Femur (tissue), 1 donor: ENCODE results near the gene DARS1.
"Not testable (repeated sequence)": the region's sequence is repeated elsewhere in the genome, so short reads cannot be mapped to it uniquely, and the experiment has no call there.

ENCODE experiments used
- DNase-seq: peaks from one replicate; pipeline ENCODE4 v3.0.0-alpha.2; 2017

Gene DARS1

DNA sequence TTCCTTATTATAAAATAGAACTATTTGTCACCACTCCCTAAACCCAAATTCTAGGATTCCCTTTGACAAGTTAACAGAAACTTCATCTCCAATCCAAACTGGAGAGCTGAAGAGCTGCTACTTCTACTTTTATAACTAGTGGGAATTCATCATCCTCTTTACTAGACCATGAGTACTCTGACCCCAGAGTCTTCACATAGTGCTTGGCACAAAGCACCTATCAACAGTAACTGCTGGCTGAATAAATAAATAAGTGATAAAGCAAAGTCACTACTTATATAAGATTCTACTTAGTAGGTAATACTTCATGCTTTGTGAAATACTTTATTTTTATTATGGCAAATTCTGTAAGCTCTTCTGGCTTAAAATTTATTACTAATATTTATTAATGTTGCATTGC, 49.5 kb downstream of the DARS1 start:
- no peak for DNase-seq

DNA sequence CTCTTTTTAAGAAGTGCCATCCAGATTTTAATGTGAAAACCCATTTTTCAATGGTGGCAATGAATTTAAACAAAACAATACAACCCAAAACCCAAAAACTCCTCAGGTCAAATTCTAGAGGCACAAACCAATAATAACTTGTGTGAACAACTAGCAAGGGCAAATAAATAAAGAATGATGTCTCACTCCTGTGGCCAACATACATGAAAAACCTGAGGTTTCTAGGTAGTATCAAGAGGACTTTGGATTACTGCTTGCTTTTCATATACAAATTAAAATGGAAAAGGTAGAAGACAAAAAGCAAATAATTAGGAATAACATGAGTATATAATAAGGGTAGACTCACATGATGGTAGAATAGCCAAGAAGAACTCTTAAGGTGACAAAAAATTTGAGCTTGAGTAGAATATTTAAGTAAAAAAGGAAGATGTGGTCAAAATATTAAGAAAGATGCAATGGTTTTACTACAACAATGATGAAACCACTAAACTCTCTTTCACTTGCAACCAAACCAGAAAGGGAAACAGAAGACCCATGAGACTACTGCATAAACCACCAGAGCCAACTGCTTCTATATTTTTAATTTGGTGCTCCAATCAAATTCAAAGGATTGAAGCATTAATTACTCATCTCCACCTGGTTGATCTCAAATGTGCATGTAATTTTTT, 53.5 kb downstream of the DARS1 start:
- DNase-seq = no peak

DNA sequence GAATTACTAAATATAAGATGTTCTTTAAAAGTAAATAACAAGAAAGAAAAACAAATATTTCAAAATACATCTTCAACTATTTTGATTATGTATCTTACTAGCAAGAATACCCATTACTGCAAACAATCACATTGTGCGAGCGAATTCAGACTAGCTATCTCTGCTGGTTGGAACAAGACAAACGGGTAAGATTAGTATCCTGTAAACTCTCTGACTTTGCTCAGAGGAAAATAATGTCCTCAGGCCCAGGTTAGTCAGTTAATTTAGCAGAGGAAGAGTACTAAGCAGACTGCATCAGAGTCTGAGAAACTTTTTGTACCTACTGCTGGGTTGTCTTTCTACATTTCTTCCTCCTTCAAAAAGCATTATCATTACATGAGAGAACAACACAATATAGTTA, 58.8 kb downstream of the DARS1 start:
- DNase-seq = no peak

DNA sequence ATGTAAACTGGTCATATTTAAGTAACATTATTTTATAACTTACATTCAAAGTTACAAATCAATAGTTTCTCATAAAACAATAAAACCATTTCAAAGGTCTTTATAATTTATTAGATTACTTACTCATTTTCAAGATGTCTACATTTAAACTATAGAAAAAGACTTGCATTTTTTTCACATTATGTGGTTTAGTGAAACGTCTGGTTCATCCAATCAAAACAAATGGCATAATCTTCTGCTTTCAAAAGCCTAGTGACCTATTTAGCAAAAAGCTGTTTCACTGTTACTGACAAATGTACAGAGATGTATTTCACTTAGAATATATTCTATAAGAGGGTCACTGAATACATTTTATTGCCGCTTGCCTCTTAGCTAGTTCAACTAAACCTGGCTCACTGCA, 59.9 kb downstream of the DARS1 start:
- no peak for DNase-seq

DNA sequence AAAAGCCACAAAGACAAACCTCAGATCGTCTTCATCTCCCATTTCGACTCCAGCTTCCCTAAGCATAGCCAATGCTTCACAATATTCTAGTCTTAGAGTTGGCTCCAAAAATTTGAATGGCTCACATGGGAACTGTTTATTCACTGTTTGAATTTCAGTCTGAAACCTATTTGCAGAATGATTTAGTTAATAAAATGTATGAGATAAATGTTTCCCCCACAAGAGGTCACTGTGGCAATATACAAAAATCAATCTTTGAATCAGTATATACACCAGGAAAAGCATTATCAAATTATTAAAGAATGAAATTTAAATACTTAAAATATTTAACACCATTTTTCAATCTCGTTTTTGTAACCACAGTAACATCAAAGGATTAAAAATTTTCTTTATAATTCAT, 69.2 kb downstream of the DARS1 start:
- no peak for DNase-seq

DNA sequence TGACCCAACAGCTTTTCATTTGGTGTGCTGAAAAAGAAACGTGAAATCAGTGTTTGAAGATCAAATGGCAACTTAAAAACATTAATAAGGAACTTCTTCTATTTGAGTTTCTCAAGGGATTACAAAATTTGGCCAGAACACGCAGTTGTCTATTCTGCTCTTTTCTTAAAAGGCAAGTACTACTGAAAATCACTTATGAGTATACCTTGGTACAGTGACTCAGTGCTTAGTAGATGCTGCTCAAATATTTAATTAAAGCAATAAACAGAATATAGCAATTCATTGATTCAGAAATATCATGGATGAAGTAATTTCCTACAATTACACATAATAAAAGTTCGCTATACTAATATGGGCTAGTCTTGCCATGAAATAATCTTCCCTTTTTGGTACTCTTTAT, 70.9 kb downstream of the DARS1 start:
- no peak for DNase-seq

DNA sequence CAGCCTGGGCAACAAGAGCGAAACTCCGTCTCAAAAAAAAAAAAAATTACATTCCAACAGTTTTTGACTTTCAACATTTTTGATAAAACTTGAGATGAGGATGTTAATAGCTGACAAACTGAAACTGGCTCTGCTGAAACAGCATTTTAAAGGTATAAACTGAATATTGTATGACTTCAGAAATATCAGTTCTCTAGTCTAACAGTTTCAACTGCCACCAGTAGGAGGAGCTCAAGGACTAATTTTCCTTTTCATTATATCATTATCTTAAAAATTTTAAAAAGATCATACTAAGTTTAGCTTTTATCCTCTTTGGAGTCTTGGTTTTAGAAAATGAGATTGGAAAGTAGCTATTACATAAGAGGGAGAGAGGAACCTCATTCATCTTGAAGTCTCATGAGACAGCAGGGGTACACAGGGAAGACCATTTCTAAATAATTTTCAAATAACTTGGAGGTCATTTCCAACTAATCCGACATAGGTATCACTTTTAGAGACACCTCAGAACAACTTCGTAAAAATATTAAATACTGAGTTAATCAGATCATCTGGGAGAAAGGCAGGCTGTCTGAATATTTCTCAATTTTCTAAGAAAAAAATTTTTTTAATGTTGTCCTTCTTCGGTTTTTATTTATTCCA, 71.6 kb downstream of the DARS1 start:
- DNase-seq = no peak

DNA sequence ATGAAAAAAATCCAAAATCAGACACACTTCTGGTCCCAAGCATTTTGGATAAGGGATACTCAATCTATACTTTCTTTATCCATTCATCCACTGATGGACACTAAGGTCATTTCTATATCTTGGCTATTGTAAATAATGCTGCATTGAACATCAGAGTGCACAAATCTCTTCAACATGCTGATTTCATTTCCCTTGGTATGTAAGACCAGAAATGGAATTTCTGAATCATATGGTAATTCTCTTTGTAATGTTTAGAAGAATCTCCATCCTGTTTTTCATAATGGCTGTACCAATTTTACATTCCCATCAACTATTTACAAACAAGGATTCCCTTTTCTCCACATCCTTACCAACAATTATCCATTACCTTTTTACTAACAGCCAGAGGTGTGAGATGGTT, 75.5 kb downstream of the DARS1 start:
- no peak for DNase-seq

DNA sequence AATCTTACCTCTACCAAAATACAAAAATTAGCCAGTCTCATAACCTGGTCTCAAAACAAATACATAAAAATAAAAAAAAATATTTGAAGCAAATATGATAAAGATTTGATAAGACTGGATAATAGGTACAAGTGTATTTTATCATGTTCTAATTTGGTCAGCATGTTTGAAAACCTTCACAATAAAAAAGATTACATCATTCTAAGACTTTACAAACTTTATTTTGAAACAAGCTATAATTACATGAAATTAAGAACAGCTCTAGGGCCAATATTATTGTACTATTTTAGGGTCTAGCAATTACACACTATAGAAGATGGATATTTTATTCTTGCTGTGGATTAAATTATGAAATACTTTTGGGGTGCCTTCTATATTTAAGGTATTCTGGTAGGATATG, 79.7 kb downstream of the DARS1 start:
- DNase-seq = no peak

DNA sequence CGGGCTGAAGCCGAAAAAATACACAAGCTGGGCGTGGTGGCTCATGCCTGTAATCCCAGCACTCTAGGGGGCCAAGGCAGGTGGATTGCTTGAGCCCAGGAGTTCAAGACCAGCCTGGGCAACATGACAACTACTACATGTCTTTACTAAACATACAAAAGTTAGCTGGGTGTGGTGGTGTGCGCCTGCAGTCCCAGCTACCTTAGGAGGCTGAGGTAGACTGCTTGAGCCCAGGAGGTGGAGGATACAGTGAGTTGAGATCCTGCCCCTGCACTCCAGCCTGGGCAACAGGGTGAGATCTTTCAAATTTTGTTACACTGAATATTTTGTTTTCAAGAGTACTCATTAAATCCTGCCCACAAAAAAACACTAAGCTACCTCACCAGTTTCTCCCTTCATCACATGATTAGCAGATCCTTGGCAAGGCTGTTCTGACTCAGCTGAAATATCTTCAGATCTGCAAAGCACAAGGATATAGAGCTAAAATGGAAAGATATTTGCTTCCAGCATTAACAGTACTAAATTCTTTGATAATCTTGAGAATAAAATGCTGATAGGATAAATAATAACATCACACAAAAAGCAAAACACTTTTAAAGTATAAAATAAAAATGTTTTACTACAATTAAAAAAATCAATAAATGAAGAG, 81.0 kb downstream of the DARS1 start:
- DNase-seq = no peak

DNA sequence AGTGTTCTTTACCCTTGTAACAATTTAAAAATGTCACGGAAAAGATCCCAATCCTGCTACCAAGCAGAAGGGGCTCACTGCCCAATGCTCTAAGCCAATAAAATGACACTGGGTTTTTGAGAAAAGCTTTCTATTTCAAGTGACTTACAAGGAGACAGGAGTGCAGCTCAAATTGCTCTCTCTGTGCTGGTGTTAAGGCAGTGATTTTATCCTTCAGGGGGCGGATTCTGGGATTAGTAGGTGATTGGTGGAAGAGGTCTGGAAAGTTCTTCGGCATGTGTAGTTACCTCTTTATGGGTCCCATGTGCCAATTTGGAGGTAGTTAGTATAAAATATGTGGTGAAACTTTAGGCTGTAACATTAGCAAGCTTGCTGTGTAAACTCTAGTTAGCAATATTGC, 81.8 kb downstream of the DARS1 start:
- no peak for DNase-seq

DNA sequence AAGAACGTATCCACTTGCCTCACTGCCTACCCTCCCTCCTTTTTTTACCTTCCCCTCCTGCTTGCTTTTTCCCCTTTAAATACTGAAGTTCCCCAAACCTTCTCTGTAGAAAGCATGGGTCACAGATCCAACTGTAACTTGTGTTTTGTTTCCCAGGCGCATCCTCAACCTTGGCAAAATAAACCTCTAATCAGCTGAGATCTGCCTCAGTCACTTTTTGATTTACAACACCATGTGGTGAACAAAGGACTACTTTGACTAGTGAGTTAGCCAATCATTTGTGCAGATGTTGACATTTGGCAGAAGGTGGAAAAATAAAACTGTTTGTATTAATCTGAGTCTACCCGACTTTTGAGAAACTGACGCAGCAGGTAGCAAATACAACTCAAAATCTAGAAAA, 85.9 kb downstream of the DARS1 start:
- DNase-seq = no peak

DNA sequence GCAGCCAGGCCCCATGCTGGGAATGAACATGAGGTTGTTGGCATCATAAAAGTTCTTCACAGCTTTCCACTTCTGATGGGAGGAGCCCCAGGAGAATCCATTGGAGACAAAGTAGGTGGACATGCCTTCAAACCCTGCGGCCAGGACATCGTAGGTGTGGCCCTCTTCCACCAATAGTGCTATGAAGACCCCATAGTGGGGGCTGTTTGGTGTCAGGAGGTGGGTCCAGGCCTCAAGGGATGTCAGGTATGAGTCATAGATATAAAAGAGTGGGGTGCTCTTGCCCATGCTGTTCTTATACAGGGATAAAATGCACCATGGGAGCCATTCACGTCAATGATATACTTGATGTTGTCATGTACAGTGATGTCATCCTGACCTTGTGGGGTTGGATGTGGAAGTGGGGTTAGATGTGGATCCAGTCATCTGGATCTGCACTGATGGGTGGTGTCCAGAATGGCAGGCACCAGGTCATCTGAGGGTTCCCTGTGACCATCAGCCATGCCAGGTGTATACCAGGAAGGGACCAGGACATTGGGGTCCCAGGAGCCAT, 87.1 kb downstream of the DARS1 start:
- no peak for DNase-seq

DNA sequence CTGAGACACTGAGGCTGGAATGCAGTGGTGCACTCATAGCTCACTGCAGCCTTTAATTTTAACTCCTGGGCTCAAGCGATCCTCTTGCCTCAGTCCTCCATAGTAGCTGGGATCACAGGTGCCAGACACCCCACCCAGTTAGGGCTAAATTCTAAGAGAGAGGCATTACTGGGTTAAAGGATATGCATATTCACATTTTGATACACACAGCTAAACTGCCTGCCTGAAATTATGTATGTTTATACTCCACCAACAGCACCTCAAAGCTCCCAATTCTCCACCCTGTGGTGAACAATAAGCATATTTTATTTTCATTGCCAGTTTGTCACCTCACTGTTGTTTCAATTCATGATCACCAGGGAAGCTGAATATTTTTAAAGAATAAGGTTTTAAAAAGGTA, 90.5 kb downstream of the DARS1 start:
- no peak for DNase-seq

DNA sequence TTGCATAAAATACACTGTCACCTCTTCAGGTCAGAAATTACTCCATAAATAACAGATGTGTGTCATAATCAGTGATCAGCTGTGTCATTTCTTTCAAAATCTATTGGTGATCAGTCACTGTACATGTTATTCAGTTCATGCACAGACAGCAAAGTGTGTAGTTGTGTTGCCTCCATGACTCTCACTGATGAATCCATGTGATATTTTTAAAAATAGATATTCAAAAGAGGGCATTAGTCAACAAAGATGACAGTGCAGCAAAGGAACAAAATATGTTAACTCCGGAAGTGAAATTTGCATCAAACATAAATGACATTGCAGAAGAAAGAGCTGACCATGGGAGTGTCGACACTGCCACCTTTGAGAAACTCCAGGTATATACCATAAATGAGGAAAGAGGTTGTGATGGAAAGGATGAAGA, 92.0 kb downstream of the DARS1 start:
- DNase-seq = no peak

DNA sequence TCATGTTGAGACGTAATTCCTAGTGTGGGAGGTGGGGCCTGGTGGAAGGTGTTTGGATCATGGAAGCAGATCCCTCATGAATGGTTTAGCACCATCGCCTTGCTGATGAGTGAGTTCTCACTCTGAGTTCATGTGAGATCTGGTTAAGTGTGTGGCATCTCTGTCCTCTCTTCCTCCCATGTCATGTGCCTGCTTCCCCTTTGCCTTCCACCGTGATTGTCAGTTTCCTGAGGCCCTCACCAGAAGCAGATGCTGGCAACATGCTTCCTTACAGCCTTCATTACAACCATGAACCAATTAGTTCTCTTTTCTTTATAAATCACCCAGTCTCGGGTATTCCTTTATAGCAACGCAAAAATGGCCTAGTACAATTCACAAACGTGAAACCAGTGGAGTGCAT, 94.6 kb downstream of the DARS1 start:
- no peak for DNase-seq

DNA sequence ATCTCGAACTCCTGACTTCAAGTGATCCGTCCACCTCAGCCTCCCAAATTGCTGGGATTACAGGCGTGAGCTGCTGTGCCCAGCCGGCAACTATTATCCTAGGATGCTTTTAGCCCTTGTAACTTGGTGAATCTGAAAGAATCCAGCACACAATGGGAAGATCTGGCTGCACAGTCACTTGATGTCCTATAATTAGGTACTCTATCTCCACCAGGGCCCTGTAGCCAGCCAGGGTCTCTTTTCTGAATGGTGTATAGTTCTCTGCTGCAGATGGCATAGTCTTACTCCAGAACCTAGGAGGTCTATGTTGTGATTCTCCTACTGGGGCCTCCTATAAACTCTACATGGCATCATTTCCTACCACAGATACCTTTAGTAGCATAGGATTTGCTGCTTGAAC, 95.3 kb downstream of the DARS1 start:
- DNase-seq = no peak

DNA sequence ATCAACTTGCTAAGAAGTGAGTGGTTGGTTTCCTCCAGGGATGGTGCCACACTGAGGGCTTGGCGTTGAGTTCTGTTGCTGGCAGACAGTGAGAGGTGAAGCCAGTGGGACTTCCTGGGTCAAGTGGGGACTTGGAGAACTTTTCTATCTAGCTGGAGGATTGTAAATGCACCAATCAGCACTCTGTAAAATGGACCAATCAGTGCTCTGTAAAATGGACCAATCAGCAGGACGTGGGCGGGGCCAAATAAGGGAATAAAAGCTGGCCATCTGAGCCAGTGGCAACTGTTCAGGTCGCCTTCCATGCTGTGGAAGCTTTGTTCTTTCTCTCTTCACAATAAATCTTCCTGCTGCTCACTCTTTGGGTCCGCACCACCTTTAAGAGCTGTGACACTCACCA, 96.8 kb downstream of the DARS1 start:
- not testable (repeated sequence) for DNase-seq

DNA sequence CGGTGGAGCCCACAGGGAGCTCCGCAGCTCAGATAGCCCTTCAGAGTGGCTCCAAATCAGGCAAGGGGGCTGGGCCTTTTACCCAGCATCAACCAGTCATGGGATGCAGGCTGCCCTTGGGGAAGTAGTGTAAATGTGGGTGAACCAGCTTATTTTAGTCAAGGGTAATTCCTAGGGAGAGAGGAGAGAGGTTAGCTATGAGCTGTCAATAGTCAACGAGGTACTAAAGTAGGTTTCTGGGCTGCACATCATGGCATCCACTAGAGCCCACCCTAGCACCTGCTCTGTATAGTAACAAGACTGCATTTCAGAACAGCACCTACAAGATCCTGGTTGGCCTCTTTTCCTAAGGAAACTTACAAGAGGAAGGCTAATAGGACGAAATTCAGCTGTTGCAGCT, 99.7 kb downstream of the DARS1 start:
- no peak for DNase-seq

DNA sequence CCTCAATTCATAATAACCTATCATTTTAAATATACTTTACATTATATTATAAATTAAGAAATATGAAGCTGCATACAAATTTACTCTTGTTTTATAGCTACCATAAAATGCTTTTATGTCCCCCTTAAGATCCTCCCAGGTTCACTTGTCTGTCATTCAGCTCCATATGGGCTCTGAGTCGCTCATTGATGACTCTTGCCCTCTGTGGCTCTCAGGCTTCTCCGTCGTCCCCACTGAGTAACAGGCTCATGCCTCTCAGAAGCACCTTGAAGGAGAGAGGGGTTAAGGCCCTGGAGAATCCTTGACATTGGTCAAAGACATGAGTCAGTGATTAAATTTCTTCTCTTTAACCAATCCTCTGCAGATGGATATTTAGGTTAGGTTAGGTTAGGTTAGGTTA, 103.0 kb downstream of the DARS1 start:
- DNase-seq = no peak

DNA sequence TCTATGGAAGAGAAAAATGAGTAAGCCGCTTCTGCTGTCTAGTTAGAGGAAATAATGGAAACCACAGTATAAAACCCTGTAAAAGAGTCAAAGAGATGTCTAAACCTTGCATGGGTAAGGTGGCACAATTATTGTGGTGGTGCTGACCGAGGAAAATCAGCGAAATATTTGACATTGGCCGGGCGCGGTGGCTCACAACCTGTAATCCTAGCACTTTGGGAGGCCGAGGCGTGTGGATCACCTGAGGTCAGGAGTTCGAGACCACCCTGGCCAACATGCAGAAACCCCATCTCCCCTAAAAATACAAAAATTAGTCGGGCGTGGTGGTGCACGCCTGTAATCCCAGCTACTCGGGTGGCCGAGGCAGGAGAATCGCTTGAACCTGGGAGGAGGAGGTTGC, 108.7 kb downstream of the DARS1 start:
- DNase-seq = not testable (repeated sequence)

DNA sequence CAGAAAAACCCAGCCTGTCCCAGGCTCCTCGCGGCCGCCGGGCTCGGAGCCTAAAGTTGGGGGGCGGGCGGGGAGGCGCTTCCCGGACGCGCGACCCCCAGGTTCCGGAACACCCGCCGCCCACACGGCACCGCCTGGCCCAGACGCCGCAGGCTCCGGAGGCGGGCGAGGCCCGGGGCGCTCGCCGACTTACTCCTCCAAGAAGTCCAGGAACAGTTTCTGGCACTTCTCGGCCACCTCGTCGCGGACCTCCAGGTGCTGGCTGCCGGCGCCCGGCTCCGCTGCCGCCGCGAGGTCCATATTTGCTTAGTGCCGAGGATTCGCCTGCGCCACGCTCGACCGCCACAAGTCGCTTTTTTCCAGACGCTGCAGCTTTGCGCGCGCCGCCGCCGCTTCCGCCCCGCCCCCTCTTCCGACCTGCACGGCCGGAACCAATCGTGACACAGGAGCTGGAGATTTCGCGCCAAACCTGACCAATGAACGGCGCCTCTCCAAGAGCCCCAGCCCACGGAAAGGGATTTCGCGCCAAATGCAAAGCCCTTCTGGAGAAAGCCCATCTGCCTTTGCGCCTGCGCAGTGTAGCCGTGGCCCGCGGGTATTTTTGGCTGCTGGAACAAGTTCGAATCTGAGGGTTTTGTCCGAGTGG, 109.2 kb downstream of the DARS1 start, which contains the start of gene MCM6:
Gene MCM6 (minus strand): TSS at position 378 of the 646 bp plus-strand sequence. CDS start 78 bp downstream, at position 300.
- peak; percentile 99 for DNase-seq

DNA sequence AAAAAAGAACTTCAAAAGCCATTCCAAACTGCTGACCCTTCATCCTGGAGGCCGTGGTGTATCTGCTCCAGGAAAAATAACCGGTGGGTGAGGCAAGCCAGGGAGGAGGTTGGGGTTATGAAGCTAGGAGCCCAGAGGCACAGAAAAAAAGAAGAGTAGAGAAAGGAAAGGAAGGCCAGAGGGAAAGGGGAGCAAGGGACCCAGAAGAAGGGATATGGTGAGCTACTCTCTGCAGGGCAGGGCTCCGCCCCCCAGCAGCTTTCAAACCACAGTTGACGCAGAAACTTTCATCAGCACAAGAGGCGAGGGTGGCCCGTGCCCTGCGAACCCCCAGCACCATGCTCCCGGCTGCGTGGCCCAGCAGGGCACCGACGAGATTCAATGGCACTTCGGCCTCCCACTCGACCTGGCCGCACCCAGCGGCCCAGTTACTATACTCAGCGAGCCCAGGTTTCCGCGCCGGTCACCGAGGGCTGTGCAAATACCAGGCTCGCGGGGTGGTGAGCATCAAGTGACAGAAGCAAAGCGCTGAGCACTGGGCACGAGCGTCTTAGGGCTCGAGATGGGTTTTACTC, 109.8 kb downstream of the DARS1 start:
- DNase-seq = peak; percentile 58
